Measurements from ENCODE around the gene RELN.

The RELN gene

GRCh38 chr7:103613655-103614642, 375.5 kb downstream of the RELN start:
- DNase-seq = no peak

GRCh38 chr7:103609778-103610177, 379.7 kb downstream of the RELN start:
- DNase-seq = no peak

- DNase-seq = no peak
Observed at GRCh38 chr7:103605640-103606039, 383.8 kb downstream of the RELN start.

GRCh38 chr7:103598326-103598905, 391.0 kb downstream of the RELN start:
- no peak for DNase-seq

- DNase-seq = no peak
Observed at GRCh38 chr7:103597606-103598005, 391.9 kb downstream of the RELN start.

GRCh38 chr7:103594186-103594585, 395.3 kb downstream of the RELN start:
- no peak for DNase-seq

GRCh38 chr7:103593691-103594090, 395.8 kb downstream of the RELN start:
- no peak for DNase-seq

- DNase-seq = no peak
Observed at GRCh38 chr7:103592844-103593243, 396.6 kb downstream of the RELN start.

GRCh38 chr7:103592187-103592586, 397.3 kb downstream of the RELN start:
- no peak for DNase-seq

GRCh38 chr7:103580031-103580430, 409.4 kb downstream of the RELN start:
- DNase-seq = no peak

- no peak for DNase-seq
Observed at GRCh38 chr7:103577059-103577458, 412.4 kb downstream of the RELN start.

GRCh38 chr7:103576641-103577040, 412.8 kb downstream of the RELN start:
- DNase-seq = no peak

- no peak for DNase-seq
Observed at GRCh38 chr7:103574576-103574975, 414.9 kb downstream of the RELN start.

GRCh38 chr7:103573479-103574058, 415.9 kb downstream of the RELN start:
- no peak for DNase-seq

- no peak for DNase-seq
Observed at GRCh38 chr7:103571586-103571985, 417.9 kb downstream of the RELN start.

- DNase-seq = no peak
Observed at GRCh38 chr7:103569621-103570305, 419.7 kb downstream of the RELN start.

GRCh38 chr7:103564416-103564815, 425.0 kb downstream of the RELN start:
- DNase-seq = no peak

- no peak for DNase-seq
Observed at GRCh38 chr7:103560136-103560535, 429.3 kb downstream of the RELN start.

- no peak for DNase-seq
Observed at GRCh38 chr7:103551016-103551415, 438.4 kb downstream of the RELN start.

- no peak for DNase-seq
Observed at GRCh38 chr7:103549786-103550185, 439.7 kb downstream of the RELN start.

- no peak for DNase-seq
Observed at GRCh38 chr7:103547451-103548284, 441.8 kb downstream of the RELN start.

GRCh38 chr7:103542470-103542869, 447.0 kb downstream of the RELN start:
- DNase-seq = no peak
